Gastrocnemius medialis (tissue), 4 donors: Measurements from ENCODE around the gene TBX3. TPM values are rescaled to one million over a fixed set of nuclear protein-coding genes. Genes with fewer than 3 reads are reported as not detected.

Source experiments
- ATAC-seq, 2 donors: fragments of 150-250 bp; one replicate each; pipeline ENCODE4 v1.9.1; 2016
- DNase-seq, 2 donors: peaks; one replicate each; pipeline ENCODE4 v3.0.0-alpha.2; 2019
- H3K27ac ChIP-seq, 4 donors: fragments of 200-600 bp; sonication (generic); 1 replicate in 1 of 4; 2 replicates in 3 of 4; pipeline ENCODE4 v1.5.1; 2016 to 2018; ENCODE audit warnings: mild to moderate bottlenecking in 2 of 4, moderate library complexity in 1 of 4
- H3K27me3 ChIP-seq, 3 donors: fragments of 200-600 bp; sonication (generic) in 2 of 3; 1 replicate in 1 of 3; 2 replicates in 2 of 3; pipeline versions ENCODE4 v1.5.1 to v1.6.0; 2016 to 2019; ENCODE audit warnings: mild to moderate bottlenecking in 1 of 3, moderate library complexity in 1 of 3
- H3K36me3 ChIP-seq, 2 donors: fragments of 200-600 bp; sonication (generic) in 1 of 2; one replicate each; pipeline ENCODE4 v1.5.1; 2017 to 2018
- H3K4me1 ChIP-seq, 2 donors: fragments of 200-600 bp; sonication (generic) in 1 of 2; one replicate each; pipeline ENCODE4 v1.5.1; 2016 to 2017; ENCODE audit warnings: mild to moderate bottlenecking in 2 of 2
- H3K4me3 ChIP-seq, 4 donors: fragments of 200-600 bp; sonication (generic) in 3 of 4; 1 replicate in 1 of 4; 2 replicates in 3 of 4; pipeline ENCODE4 v1.5.1; 2016 to 2019; ENCODE audit warnings: mild to moderate bottlenecking in 2 of 4
- H3K9me3 ChIP-seq, 3 donors: fragments of 200-600 bp; sonication (generic) in 2 of 3; 1 replicate in 1 of 3; 2 replicates in 2 of 3; pipeline ENCODE4 v1.5.1; 2016 to 2019
- POLR2A ChIP-seq, 2 donors: fragments of 450-650 bp; IDR thresholded peaks; one replicate each; pipeline ENCODE4 v1.6.1; 2017; ENCODE audit warnings: antibody characterized with exemption in 2 of 2, mild to moderate bottlenecking in 2 of 2, moderate library complexity in 2 of 2
- in situ Hi-C, 4 donors: fragments of 200-750 bp; cut with MboI; loops; one replicate each; pipeline versions ENCODE4 v1.15.0 to v1.8.0; 2017; ENCODE audit warnings: low sequenced_read_pairs in 4 of 4
- intact Hi-C: fragments of 100-400 bp; cut with DNase I; formaldehyde crosslinking; loops from one replicate; pipeline ENCODE4 v1.15.1; 2023; ENCODE audit warnings: low total_unique reads
- total RNA-seq, 4 donors: library from RNA; depleted of rRNA; stranded (reverse); fragments of >200 nt; gene quantifications; one replicate each; pipeline versions ENCODE4 v1.1.0 to v1.2.3, GENCODE V29; 2016
- TF ChIP-seq, protein P1 (sequence below), 5 experiments: fragments of 450-650 bp in 3 of 5; fragments of 200-600 bp in 2 of 5; sonication (generic) in 2 of 5; IDR thresholded peaks in 4 of 5; conservative IDR thresholded peaks in 1 of 5; 1 replicate in 4 of 5; 2 replicates in 1 of 5; pipeline ENCODE4 v1.5.1; 2016 to 2019; ENCODE audit warnings: antibody characterized with exemption in 5 of 5, mild to moderate bottlenecking in 3 of 5, moderate library complexity in 3 of 5

Gene TBX3
- total RNA-seq, 4 donors from 2014 or later: 7.5 to 16.7 (median 11.9) TPM

DNA sequence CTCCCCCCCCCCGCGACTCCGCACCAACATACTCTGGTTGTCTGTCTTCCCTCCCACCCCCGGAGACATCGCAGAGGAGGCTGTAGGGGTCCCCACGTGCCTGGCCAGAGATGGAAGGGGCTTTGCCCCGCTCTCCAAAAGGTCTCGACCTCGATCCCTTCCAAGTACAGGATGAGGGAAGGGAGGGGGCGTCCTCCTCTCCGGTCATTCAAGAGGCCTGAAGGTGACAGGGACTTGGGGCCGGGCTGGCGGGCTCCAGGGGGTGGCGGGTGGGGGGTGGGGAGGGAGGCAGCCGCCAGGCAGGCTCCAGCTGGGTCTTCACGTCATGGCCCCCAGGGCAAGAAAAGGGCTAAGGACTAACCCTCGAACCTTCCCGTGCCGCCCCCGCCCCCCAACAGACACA is 15.1 kb downstream of the TBX3 start:
- in situ Hi-C loops: loop anchor here in 1 of 4 donors (10.0 kb wide), 1 partner anchor 1086 kb away; no protein-coding TSS in a partner anchor
- intact Hi-C loops: loop anchor here (1.0 to 2.0 kb wide), 4 partner anchors 16 to 1248 kb away; partner anchors contain the start of gene TBX3
- peaks cover 6 to 7% of the 10 kb centered on the region in 2 donors for H3K4me1 ChIP-seq
- peak overlapping the region; percentile 42 to 80 (median 70) for H3K27ac ChIP-seq
- ATAC-seq: no peak
- peak overlapping the region; percentile 52 to 73 (median 60) for H3K4me3 ChIP-seq
- H3K9me3 ChIP-seq: no peaks in the 10 kb centered on the region
- H3K27me3 ChIP-seq: peaks cover 12 to 35% (median 35%) of the 10 kb centered on the region in 3 donors
- no peak for DNase-seq
- H3K36me3 ChIP-seq: peaks cover 0 to 7% of the 10 kb centered on the region in 2 donors
- TF ChIP-seq POLR2A (IDR thresholded peaks at IDR 0.05): no peak
- TF ChIP-seq, protein P1, sequence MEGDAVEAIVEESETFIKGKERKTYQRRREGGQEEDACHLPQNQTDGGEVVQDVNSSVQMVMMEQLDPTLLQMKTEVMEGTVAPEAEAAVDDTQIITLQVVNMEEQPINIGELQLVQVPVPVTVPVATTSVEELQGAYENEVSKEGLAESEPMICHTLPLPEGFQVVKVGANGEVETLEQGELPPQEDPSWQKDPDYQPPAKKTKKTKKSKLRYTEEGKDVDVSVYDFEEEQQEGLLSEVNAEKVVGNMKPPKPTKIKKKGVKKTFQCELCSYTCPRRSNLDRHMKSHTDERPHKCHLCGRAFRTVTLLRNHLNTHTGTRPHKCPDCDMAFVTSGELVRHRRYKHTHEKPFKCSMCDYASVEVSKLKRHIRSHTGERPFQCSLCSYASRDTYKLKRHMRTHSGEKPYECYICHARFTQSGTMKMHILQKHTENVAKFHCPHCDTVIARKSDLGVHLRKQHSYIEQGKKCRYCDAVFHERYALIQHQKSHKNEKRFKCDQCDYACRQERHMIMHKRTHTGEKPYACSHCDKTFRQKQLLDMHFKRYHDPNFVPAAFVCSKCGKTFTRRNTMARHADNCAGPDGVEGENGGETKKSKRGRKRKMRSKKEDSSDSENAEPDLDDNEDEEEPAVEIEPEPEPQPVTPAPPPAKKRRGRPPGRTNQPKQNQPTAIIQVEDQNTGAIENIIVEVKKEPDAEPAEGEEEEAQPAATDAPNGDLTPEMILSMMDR (IDR thresholded peaks at IDR 0.05 in 4 of 5, conservative IDR thresholded peaks at IDR 0.05 in 1 of 5): no peak

DNA sequence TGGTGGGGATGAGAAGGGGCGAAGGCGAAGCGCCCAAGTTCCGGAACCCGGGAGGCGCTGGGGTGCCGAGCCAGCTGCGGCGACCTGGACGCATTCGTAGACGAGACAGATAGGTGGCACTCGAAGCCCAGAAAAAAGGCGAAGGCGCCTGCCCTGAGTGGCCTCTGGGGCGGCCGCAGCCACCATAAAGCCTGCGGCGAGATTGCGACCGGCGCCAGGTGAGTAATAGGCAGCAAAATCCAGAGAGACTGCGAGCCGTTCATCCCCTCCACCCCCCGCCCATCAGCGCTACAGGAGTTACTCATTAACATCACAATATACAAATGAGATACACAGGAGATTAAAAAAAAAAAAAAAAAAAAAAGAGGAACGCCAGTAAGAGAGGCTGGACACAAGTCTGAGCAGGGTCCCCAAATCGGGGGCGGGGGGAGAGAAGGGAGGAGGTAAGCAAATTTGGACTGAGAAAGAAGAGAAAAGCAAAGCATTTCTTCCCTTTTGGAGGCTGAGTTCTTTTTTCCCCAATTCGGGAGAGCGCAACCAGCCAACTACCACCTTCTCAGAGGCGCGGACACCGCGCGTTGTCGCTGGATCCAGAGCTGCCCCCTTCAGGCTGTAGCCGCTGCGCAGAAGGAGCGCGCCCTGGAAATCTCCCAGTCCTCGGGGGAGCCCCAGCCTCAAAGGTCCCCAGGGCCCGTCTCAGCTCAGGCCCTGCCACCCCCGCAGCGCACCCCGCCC is 15.7 kb downstream of the TBX3 start:
- DNase-seq (peak; percentile 63 to 71), ATAC-seq (peak; percentile 86 to 88)
- H3K27me3 ChIP-seq: peaks cover 14 to 41% (median 40%) of the 10 kb centered on the region in 3 donors
- peaks cover 2 to 4% of the 10 kb centered on the region in 2 donors for H3K4me1 ChIP-seq
- in situ Hi-C loops (loop anchor here in 1 of 4 donors (10.0 kb wide), 1 partner anchor 1086 kb away; no protein-coding TSS in a partner anchor), intact Hi-C loops (loop anchor here (1.0 to 2.0 kb wide), 4 partner anchors 16 to 1249 kb away; partner anchors contain the start of gene TBX3)
- H3K4me3 ChIP-seq: peak overlapping the region; percentile 52 to 73 (median 60)
- H3K27ac ChIP-seq: peak overlapping the region; percentile 42 to 80 (median 70)
- H3K9me3 ChIP-seq: no peaks in the 10 kb centered on the region
- TF ChIP-seq POLR2A (IDR thresholded peaks at IDR 0.05): no peak
- TF ChIP-seq, protein P1 (IDR thresholded peaks at IDR 0.05 in 4 of 5, conservative IDR thresholded peaks at IDR 0.05 in 1 of 5): peak; percentile 40 to 73 (median 71)
- H3K36me3 ChIP-seq: peaks cover 0 to 2% of the 10 kb centered on the region in 2 donors

DNA sequence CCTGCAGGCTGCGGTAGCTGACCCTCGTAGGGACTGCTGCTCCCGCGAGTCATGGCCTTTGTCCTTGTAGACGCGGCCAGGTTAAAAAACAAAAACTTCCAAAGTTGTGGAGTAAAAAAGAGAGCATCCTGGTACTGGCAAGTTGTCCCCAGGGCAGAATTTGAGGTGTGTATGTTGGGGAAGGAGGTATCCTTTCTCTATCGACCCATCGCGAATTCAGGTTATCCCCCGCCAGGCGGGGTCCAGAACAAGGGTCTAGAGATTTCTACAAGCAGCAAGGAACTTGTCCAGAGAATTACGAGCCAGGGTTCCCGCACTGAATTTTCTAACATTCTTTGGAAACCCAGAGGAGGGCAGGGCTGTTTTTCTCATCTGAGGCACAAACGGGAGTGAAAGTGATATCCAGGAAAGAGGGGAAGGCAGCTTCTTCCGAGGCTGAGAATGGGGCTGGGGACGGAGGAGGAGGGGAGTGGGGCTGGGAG is 16.3 kb downstream of the TBX3 start:
- intact Hi-C loops (loop anchor here (1.0 to 2.0 kb wide), 4 partner anchors 17 to 1250 kb away; partner anchors contain the start of gene TBX3), in situ Hi-C loops (loop anchor here in 1 of 4 donors (10.0 kb wide), 1 partner anchor 1087 kb away; no protein-coding TSS in a partner anchor)
- Histone ChIP-seq H3K36me3 (no peaks in the 10 kb centered on the region), H3K27ac (peak overlapping the region in 1 of 4 donors; percentile 64), H3K27me3 (peaks cover 19 to 45% (median 41%) of the 10 kb centered on the region in 3 donors), H3K4me3 (peak overlapping the region; percentile 52 to 73 (median 60)), H3K4me1 (peaks cover 0 to 4% of the 10 kb centered on the region in 2 donors), H3K9me3 (no peaks in the 10 kb centered on the region)
- DNase-seq (no peak), ATAC-seq (no peak)
- TF ChIP-seq, protein P1 (IDR thresholded peaks at IDR 0.05 in 4 of 5, conservative IDR thresholded peaks at IDR 0.05 in 1 of 5): no peak
- no peak for TF ChIP-seq POLR2A (IDR thresholded peaks at IDR 0.05)

DNA sequence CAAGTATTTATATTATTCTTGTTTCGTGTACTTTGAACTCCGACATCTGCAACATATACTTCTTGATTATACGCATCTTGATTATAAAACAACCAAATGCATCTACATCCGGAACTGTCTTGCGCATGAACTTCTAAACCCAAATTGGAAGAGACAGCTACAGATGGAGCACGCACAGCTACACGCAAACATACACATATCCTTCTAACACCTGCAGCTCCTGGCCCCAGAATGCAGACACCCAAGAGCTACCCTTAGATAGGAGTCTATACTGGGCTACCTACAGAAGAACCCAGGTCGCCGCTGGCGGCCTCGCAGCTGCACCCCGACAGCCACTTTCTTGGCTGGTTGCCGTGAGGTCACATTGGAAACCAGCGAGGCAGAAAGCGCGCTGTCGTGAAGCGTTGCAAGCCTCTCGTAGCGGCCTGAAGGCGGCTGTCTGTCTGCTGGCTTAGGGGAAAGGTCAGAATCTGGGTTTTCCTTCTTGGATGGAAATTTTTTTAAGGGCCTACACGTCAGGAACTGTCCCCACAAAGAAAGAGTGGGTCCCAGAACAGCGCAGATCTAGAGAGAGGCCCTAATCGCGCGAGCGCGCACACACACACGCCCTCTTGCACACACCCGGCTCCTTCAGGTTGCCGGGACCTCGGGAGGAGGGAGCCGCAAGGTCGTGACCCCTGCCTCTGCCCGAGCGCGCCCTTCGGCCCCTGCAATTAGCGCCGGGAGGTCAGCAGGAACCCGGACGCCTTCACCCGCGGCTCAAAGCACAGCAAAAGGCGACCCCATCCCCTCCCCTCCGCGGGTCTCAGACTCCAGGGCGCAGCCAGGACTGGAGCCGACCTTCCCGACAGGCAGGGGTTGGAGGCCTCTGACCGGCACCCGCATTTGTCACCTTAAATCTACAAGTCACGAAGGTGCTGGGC is 17.0 kb downstream of the TBX3 start:
- ATAC-seq (no peak), DNase-seq (no peak)
- H3K27me3 ChIP-seq: peaks cover 20 to 45% (median 41%) of the 10 kb centered on the region in 3 donors
- TF ChIP-seq, protein P1 (IDR thresholded peaks at IDR 0.05 in 4 of 5, conservative IDR thresholded peaks at IDR 0.05 in 1 of 5): no peak
- TF ChIP-seq POLR2A (IDR thresholded peaks at IDR 0.05): no peak
- H3K4me3 ChIP-seq: no peak overlapping the region
- no peaks in the 10 kb centered on the region for H3K36me3 ChIP-seq
- no peak overlapping the region for H3K27ac ChIP-seq
- H3K9me3 ChIP-seq: no peaks in the 10 kb centered on the region
- intact Hi-C loops: no loop called here
- H3K4me1 ChIP-seq: peaks cover 0 to 4% of the 10 kb centered on the region in 2 donors
- in situ Hi-C loops: loop anchor here in 1 of 4 donors (10.0 kb wide), 1 partner anchor 1088 kb away; no protein-coding TSS in a partner anchor
